Measurements from ENCODE around the gene TMEM131L. TPM values are rescaled to one million over a fixed set of nuclear protein-coding genes. Genes with fewer than 3 reads are reported as not detected.

The TMEM131L gene
- total and polyA plus RNA-seq, 2 donors (not counting 3 experiments of a cell fraction or from before 2014, with no cell fraction given) = 7.7 to 21.2 TPM

GRCh38 chr4:153538487-153539357 is 72.6 kb downstream of the TMEM131L start:
- H3K36me3 ChIP-seq (ENCODE audit: control insufficient read depth in 2 of 2, extremely low read depth in 1 of 2, insufficient read depth in 2 of 2, low read length in 2 of 2) = no peaks in the 10 kb centered on the region
- TF ChIP-seq MAX (IDR thresholded peaks at IDR 0.05; ENCODE audit: insufficient read depth, insufficient read length) = no peak
- TF ChIP-seq JUN (IDR thresholded peaks at IDR 0.05; ENCODE audit: borderline replicate concordance, insufficient read depth, insufficient read length, low read depth) = no peak
- TF ChIP-seq POLR2AphosphoS5 (IDR thresholded peaks at IDR 0.05; ENCODE audit: insufficient read depth, low read depth, low read length) = no peak
- no peak for TF ChIP-seq MYC (IDR thresholded peaks at IDR 0.05; ENCODE audit: low read depth, low read length)
- no peak for TF ChIP-seq POLR2A (IDR thresholded peaks at IDR 0.05; ENCODE audit: low read depth, low read length)
- no peak for TF ChIP-seq CTCF (IDR thresholded peaks at IDR 0.05; ENCODE audit: extremely low read depth in 1 of 2, insufficient read depth in 1 of 2, low read depth in 1 of 2, low read length in 2 of 2)
- no peak for TF ChIP-seq GATA2 (IDR thresholded peaks at IDR 0.05; ENCODE audit: insufficient read depth, insufficient read length, low read depth, low read length)
- no peak for TF ChIP-seq EZH2 (IDR thresholded peaks at IDR 0.05; ENCODE audit: borderline replicate concordance, low read depth, low read length, severe bottlenecking)
- intact Hi-C loops (cut with micrococcal nuclease) (no loop called here), dilution Hi-C loops (cut with MboI; ENCODE audit: extremely low pct_ligation_motif_present, low sequenced_read_pairs) (no loop called here)
- no peaks in the 10 kb centered on the region for H4K20me1 ChIP-seq (replicated peaks; ENCODE audit: control insufficient read depth, extremely low read depth, insufficient read depth, low read length)
- POLR2A ChIA-PET = no interaction called here
- no peak overlapping the region for H3K9ac ChIP-seq (replicated peaks; ENCODE audit: extremely low read depth, insufficient read depth, low read length)
- H3K9me3 ChIP-seq (replicated peaks; ENCODE audit: control insufficient read depth, insufficient read depth, low read length) = no peaks in the 10 kb centered on the region
- no peaks in the 10 kb centered on the region for H3K27me3 ChIP-seq (ENCODE audit: control insufficient read depth in 2 of 2, insufficient read depth in 2 of 2, low read length in 2 of 2)
- no peaks in the 10 kb centered on the region for H3K79me2 ChIP-seq (ENCODE audit: control insufficient read depth, insufficient read depth, low read length)
- no peaks in the 10 kb centered on the region for H3K9me1 ChIP-seq (replicated peaks; ENCODE audit: control insufficient read depth, extremely low read depth, insufficient read depth, low read length)
- no peak overlapping the region for H3K4me3 ChIP-seq (replicated peaks in 1 of 3; ENCODE audit: insufficient read depth in 1 of 3, low read depth in 1 of 3, low read length in 3 of 3)
- H3K4me2 ChIP-seq (ENCODE audit: insufficient read depth, low read length) = no peak overlapping the region
- no peaks in the 10 kb centered on the region for H3K4me1 ChIP-seq (ENCODE audit: control insufficient read depth, extremely low read depth, insufficient read depth, low read length)
- FAIRE-seq (no peak), DNase-seq (ENCODE audit: low read depth, low spot score) (no peak)
- BruUV-seq (replicated peaks) = no TSS peak
- no peak overlapping the region for H2AFZ ChIP-seq (ENCODE audit: low read depth, low read length)
- no peak overlapping the region for H3K27ac ChIP-seq (ENCODE audit: insufficient read depth, low read depth, low read length)
- CTCF ChIA-PET = no interaction called here

Measured in endothelial cell of umbilical vein (primary cell).